Measurements from ENCODE around the gene CDC42BPA. TPM values are rescaled to one million over a fixed set of nuclear protein-coding genes. Genes with fewer than 3 reads are reported as not detected.
A peak's percentile ranks its signal among the peaks of the same experiment; 100 is the strongest.
"Not testable (repeated sequence)": the region's sequence is repeated elsewhere in the genome, so short reads cannot be mapped to it uniquely, and the experiment has no call there.

Gene CDC42BPA
- total RNA-seq, 8 experiments from 2014 or later, result 36.0 to 89.0 (median 67.4) TPM

DNA sequence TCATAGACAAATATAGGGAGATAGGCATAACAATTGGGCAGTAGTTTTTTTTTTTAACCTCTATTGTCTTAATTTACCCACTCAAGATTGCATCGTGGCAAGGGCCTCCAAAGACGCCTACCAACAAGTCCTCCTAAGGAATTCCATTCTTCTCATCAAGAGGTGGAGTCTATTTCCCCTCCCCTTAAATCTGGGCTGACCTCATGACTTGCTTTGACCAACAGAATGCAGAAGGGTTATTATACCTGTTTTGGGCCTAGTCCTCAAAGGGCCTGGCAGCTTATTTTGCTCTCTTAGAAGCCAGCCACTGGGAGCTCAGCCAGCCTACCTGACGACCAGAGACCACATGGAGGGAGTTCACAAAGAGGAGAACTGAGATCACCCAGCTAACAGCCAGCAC, 285.9 kb downstream of the CDC42BPA start:
- Histone ChIP-seq H3K4me3 (no peak overlapping the region), H3K4me1 (replicated peaks in 1 of 2) (no peaks in the 10 kb centered on the region), H3K27ac (no peak overlapping the region)
- in situ Hi-C loops (cut with MboI; ENCODE audit: low pct_unique_long_range_greater_than_20kb in 2 of 9, low sequenced_read_pairs in 9 of 9, unreplicated experiment in 9 of 9), result no loop called here
- WGBS, 10 experiments, result 33 to 100% (median 82%) methylated on average over 1 to 3 of the region's 3 CpGs; no CpG with 5 or more reads in 5 of the 10 experiments
- no peak for ATAC-seq (replicated peaks in 6 of 8)

DNA sequence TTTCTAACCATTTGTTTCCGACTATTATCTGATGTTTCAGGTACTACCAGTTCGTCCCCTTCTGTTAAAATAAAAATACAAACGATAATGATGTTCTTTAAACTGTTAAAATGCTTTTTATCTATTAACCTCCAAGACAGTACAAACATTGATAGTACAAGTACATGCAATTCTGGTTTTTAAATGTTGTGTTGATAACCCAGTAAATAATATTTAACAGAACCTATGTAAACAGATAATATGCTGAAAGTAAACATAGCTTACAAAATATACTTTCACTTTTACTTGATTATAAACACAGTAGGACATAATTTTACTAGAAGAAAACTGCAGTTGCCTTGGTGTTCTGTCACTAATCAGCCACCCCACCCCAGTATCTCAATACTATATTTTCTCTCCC, 301.3 kb downstream of the CDC42BPA start:
- ATAC-seq (replicated peaks in 6 of 8), result no peak
- WGBS, 10 experiments, result 86 to 100% (median 93%) methylated on average over 2 to 3 of the region's 3 CpGs
- Histone ChIP-seq H3K4me3 (no peak overlapping the region), H3K4me1 (replicated peaks in 1 of 2) (no peaks in the 10 kb centered on the region), H3K27ac (no peak overlapping the region)
- in situ Hi-C loops (cut with MboI; ENCODE audit: low pct_unique_long_range_greater_than_20kb in 2 of 9, low sequenced_read_pairs in 9 of 9, unreplicated experiment in 9 of 9), result no loop called here

DNA sequence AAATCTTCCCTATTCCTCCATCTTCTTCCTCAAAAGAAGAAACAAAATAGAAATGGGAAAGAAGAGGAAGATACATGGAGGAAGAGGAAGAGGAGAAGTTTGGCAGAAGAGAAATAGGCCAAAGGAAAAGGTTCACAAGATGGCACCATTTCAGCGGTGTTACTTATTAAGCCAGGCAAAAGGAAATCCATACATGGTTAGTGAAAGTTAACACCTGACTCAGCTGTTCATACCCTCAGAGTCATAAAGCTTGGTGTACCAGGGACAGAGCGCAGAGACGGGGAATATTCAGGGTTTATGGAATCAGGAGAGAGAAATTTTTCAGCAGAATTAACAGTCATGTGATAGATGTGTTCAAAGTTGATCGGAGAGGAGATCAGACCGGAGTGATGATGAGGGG, 307.6 kb downstream of the CDC42BPA start:
- Histone ChIP-seq H3K4me1 (replicated peaks in 1 of 2) (peaks cover 0 to 7% of the 10 kb centered on the region in 2 donors), H3K27ac (no peak overlapping the region), H3K4me3 (no peak overlapping the region)
- no peak for ATAC-seq (replicated peaks in 6 of 8)
- 92 to 100% (median 97%) methylated on average over 3 to 5 of the region's 5 CpGs; no CpG with 5 or more reads in 1 of the 10 experiments for WGBS, 10 experiments
- in situ Hi-C loops (cut with MboI; ENCODE audit: low pct_unique_long_range_greater_than_20kb in 2 of 9, low sequenced_read_pairs in 9 of 9, unreplicated experiment in 9 of 9), result no loop called here

DNA sequence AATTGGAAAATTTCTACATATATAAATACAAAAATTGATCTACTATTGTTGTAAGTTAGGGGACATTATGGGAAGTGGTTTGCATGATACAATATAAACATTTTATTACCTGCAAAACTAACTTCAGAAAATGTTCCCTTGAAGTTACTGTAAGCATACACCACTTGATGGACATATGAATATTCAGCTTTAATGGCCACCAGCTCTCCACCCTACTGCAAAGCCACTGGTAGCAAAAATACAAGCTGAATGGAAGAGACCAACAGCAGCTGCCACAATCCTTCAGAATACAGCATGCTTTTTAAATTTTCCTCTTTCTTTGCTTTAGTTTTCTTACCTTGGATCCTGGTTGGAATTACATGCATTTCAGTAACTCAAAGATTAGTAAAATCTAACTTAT, 308.4 kb downstream of the CDC42BPA start:
- Histone ChIP-seq H3K4me3 (no peak overlapping the region), H3K4me1 (replicated peaks in 1 of 2) (peaks cover 0 to 8% of the 10 kb centered on the region in 2 donors), H3K27ac (no peak overlapping the region)
- in situ Hi-C loops (cut with MboI; ENCODE audit: low pct_unique_long_range_greater_than_20kb in 2 of 9, low sequenced_read_pairs in 9 of 9, unreplicated experiment in 9 of 9), result no loop called here
- peak in 2 of 8 experiments; percentile 65 to 71 for ATAC-seq (replicated peaks in 6 of 8)

DNA sequence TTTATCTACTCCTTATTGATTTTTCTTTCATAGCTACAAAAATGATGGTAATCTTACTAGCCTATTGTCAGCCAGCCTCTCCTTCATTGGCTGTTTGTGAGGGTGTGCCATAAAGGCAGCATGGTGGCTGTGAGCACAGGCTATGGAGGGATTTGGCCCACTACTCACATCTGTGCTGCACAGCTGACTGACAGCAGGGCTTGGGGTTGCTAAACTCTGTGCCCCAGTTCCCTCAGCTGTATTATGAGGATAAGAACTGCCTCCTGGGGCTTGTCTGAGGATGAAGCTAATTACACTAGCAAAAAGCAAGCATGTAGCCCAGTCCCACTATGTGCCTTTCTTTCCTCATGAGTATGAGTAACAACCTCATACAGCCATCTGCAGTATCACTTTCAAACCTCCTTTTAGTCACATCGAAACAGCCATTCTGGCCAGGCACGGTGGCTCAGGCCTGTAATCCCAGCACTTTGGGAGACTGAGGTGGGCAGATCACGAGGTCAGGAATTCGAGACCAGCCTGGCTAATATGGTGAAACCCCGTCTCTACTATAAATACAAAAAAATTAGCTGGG, 312.0 kb downstream of the CDC42BPA start:
- WGBS, 10 experiments, result 92 to 100% (median 95%) methylated on average over 1 to 5 of the region's 5 CpGs; no CpG with 5 or more reads in 4 of the 10 experiments
- Histone ChIP-seq H3K4me1 (replicated peaks in 1 of 2) (peaks cover 0 to 8% of the 10 kb centered on the region in 2 donors), H3K27ac (no peak overlapping the region), H3K4me3 (no peak overlapping the region)
- in situ Hi-C loops (cut with MboI; ENCODE audit: low pct_unique_long_range_greater_than_20kb in 2 of 9, low sequenced_read_pairs in 9 of 9, unreplicated experiment in 9 of 9), result no loop called here
- ATAC-seq (replicated peaks in 6 of 8), result peak in 2 of 8 experiments; percentile 29 to 35

DNA sequence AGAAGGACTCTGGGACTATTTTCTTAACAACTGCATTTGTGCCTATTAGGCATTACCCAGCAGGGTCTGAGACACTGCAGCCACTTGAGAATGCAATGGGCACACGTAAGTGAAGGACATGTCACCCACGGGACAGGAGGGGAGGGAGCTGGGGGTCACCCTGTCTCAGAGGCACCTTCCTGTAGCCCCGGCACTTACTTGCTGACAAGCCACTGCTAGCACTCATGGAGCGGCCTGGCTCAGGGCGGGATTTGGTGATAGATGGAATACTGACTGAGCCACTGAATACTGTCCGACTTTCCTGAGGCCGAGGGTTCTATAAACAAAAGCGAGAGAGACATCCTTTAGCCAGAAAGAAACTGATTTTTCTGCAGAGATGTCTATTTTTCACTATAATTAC, 313.5 kb downstream of the CDC42BPA start:
- no peak overlapping the region for H3K27ac ChIP-seq
- H3K4me3 ChIP-seq, result no peak overlapping the region
- in situ Hi-C loops (cut with MboI; ENCODE audit: low pct_unique_long_range_greater_than_20kb in 2 of 9, low sequenced_read_pairs in 9 of 9, unreplicated experiment in 9 of 9), result no loop called here
- ATAC-seq (replicated peaks in 6 of 8), result no peak
- 87 to 100% (median 93%) methylated on average over 3 to 8 of the region's 8 CpGs; no CpG with 5 or more reads in 3 of the 10 experiments for WGBS, 10 experiments
- H3K4me1 ChIP-seq (replicated peaks in 1 of 2), result peaks cover 0 to 8% of the 10 kb centered on the region in 2 donors

DNA sequence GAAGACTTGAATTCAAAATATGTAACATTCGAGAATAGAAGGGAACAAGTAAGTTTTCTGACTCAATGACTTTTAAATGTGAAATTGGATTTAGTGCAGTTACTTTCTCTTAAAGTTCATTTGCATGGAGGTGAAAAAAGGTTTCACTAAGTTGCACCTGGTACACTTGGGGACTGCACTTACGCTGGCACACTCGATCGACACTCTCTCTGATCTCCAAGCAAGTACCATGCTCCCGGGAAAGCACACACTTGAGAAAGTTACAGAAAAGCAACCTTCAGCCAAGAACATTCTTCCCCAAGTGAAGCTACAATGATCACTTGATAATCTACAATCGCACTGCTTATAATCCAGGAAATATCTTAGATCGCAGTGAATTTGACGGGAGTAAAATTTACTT, 315.1 kb downstream of the CDC42BPA start:
- no peak overlapping the region for H3K4me3 ChIP-seq
- ATAC-seq (replicated peaks in 6 of 8), result no peak
- H3K27ac ChIP-seq, result no peak overlapping the region
- in situ Hi-C loops (cut with MboI; ENCODE audit: low pct_unique_long_range_greater_than_20kb in 2 of 9, low sequenced_read_pairs in 9 of 9, unreplicated experiment in 9 of 9), result no loop called here
- 84 to 100% (median 96%) methylated on average over 1 to 8 of the region's 8 CpGs for WGBS, 10 experiments
- peaks cover 0 to 8% of the 10 kb centered on the region in 2 donors for H3K4me1 ChIP-seq (replicated peaks in 1 of 2)

DNA sequence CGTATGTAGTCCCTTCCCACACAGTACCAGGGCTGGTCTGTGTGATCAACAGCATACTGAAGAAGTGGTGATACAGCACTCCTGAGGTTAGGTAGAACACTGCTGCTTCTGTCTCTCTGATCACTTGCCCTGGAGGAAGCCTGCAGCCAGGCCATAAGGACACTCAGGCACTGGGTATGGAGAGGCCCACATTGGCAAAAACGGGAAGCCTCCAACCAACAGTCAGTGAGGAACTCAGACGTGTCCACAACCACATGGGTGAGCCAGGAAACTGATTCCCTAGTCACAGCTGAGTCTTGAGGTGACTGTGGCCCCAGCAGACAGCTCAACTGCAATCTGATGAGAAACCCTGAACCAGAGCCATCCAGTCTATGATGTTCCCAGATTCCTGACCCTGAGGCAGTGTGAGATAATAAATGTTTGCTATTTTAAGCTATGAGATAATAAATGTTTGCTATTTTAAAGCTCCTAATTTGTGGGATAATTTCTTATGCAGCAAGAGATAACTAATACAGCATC, 315.7 kb downstream of the CDC42BPA start:
- no peak overlapping the region for H3K27ac ChIP-seq
- 33 to 100% (median 50%) methylated on average over 1 to 3 of the region's 3 CpGs; no CpG with 5 or more reads in 3 of the 10 experiments for WGBS, 10 experiments
- ATAC-seq (replicated peaks in 6 of 8), result peak in 1 of 8 experiments; percentile 33
- in situ Hi-C loops (cut with MboI; ENCODE audit: low pct_unique_long_range_greater_than_20kb in 2 of 9, low sequenced_read_pairs in 9 of 9, unreplicated experiment in 9 of 9), result no loop called here
- peaks cover 0 to 8% of the 10 kb centered on the region in 2 donors for H3K4me1 ChIP-seq (replicated peaks in 1 of 2)
- H3K4me3 ChIP-seq, result no peak overlapping the region

DNA sequence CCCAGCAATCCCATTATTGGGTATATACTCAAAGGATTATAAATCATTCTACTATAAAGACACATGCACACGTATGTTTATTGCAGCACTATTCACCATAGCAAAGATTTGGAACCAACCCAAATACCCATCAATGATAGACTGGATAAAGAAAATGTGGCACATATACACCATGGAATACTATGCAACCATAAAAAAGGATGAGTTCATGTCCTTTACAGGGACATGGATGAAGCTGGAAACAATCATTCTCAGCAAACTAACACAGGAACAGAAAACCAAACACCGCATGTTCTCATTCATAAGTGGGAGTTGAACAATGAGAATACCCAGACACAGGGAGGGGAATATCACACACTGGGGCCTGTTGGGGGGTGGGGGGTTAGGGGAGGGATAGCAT, 318.7 kb downstream of the CDC42BPA start:
- 100% methylated on average over 1 of the region's 2 CpGs; no CpG with 5 or more reads in 7 of the 10 experiments for WGBS, 10 experiments
- H3K4me3 ChIP-seq; ATAC-seq (replicated peaks in 6 of 8); H3K27ac ChIP-seq; in situ Hi-C loops (cut with MboI; ENCODE audit: low pct_unique_long_range_greater_than_20kb in 2 of 9, low sequenced_read_pairs in 9 of 9, unreplicated experiment in 9 of 9): not testable (repeated sequence)
- H3K4me1 ChIP-seq (replicated peaks in 1 of 2), result peaks cover 7 to 12% of the 10 kb centered on the region in 2 donors

DNA sequence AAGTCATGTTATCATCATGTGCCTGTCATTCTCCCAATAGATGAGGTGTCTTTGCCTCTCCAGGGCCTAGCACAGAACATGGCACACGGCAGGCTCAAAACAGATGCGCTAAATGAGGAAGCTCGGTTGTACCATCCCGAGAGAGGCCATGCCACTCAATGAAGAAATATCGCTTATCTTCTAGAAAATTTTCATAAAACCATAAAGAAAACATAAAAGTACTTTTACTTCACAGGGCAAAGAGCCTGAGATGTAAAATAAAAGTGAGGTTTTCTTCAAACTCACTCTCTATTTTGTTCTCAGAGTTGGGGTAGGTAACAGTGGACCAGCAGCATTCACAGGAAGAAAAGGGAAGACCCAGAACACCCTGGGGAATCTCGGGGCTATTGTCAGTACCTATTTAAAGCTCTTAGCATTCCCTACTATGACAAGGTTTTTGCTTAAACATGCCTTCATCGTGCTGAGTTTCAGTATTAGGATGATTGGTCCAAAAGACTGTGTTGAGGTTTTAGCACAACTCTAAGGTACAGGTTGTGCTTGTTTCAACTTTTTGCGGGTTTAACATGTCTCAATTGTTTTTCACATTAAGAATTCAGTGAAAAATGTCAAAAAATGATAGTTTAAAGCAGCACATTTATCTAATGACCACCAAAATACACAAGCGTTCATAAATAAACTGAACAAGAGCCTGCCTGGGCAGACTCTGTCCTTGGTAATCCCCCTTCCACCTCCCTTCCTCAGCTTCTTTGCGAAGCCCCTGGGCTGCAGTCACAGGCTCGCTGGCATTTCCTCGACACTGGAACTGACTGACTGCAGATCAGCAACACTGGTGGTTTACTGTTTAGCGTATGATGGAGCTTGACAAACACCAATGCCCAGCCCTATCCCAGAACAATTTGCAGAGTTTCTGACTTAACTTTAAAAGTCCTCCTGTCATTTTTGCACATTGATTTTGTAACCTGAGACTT, 322.6 kb downstream of the CDC42BPA start:
- ATAC-seq (replicated peaks in 6 of 8), result peak in 1 of 8 experiments; percentile 40
- H3K4me3 ChIP-seq, result no peak overlapping the region
- no peak overlapping the region for H3K27ac ChIP-seq
- in situ Hi-C loops (cut with MboI; ENCODE audit: low pct_unique_long_range_greater_than_20kb in 2 of 9, low sequenced_read_pairs in 9 of 9, unreplicated experiment in 9 of 9), result no loop called here
- 71 to 88% (median 80%) methylated on average over 6 to 13 of the region's 13 CpGs; no CpG with 5 or more reads in 1 of the 10 experiments for WGBS, 10 experiments
- H3K4me1 ChIP-seq (replicated peaks in 1 of 2), result peaks cover 22 to 28% of the 10 kb centered on the region in 2 donors

DNA sequence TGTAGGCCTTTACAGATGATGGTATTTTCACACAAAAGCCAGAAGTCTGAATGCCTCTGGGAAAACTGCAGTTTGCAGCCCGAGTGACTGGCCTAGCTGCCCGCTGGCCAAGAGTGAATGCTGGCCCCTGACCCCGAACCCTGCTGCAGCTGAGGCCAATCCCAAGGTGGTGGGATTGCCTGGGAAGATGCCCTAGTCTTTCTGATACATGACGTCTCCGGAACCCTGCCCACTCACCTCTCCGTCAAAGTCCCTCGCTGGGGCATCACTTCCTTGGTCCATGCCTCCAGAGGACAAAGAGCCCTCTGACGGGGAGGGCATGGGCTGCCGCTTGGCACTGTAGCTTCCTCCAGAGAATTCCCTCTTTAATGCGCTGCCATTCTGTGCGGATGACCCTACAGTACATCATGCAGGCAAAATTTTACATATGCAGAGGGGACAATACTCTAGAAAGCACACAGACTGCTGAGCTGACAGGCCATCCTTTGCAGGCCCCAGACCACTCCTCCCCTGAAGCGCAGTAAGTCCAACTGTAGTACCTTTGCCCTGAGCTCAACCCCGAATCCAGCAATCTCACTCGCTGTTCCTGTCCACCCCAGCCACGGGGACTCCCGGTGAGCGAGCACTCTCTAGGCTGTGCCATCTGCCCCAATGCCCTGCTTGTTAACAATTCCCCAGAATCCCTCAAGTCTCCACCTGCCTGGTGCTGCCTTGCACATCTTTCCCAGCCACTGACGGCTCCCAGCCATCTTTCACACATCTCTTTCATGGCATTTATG, 323.5 kb downstream of the CDC42BPA start:
- peak in 5 of 8 experiments; percentile 34 to 75 (median 54) for ATAC-seq (replicated peaks in 6 of 8)
- no peak overlapping the region for H3K4me3 ChIP-seq
- in situ Hi-C loops (cut with MboI; ENCODE audit: low pct_unique_long_range_greater_than_20kb in 2 of 9, low sequenced_read_pairs in 9 of 9, unreplicated experiment in 9 of 9), result no loop called here
- WGBS, 10 experiments, result 60 to 100% (median 89%) methylated on average over 1 to 16 of the region's 18 CpGs; no CpG with 5 or more reads in 1 of the 10 experiments
- H3K27ac ChIP-seq, result peak overlapping the region in 1 of 2 donors; percentile 15
- peaks cover 22 to 29% of the 10 kb centered on the region in 2 donors for H3K4me1 ChIP-seq (replicated peaks in 1 of 2)

DNA sequence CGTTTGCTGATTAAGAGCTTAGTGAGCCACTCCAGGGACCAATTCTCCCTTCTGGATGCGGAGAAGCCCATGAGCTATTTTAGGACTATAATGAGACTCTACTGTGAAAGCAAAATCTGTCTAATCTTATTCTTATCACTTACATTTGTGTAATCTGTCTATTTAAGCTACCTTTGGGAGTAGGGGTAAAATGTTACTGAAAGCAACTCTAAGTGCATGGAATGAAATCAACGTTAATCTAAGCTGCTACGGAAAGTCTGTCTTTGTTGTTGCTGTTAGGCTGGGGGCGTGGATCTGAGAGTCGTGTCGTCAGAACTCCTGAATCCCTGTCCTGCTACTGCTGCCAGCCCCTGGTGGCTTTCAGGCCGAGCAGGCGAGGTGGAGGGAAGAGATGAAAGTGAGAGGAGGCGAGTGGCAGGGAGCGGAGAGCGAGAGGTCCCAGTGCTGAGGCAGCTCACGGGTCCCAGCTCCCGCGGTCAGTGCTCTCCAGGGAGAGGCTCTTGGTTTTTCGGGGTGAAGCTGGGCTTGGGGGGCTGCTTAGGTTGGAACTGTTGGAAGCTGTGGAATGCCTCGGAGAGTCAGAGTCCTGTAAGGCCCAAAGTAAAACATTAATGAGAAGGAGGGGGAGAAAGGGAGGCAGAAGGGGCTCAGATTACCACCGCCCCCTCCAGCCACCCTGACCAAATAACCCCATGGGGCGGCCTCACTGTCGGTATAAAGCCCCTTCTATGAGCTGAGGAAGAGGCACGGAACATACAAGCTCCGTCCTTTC, 324.3 kb downstream of the CDC42BPA start:
- Histone ChIP-seq H3K27ac (peak overlapping the region in 1 of 2 donors; percentile 15), H3K4me3 (no peak overlapping the region), H3K4me1 (replicated peaks in 1 of 2) (peaks cover 28 to 29% of the 10 kb centered on the region in 2 donors)
- 29 to 81% (median 40%) methylated on average over 1 to 20 of the region's 22 CpGs; no CpG with 5 or more reads in 1 of the 10 experiments for WGBS, 10 experiments
- peak in 5 of 8 experiments; percentile 28 to 71 (median 50) for ATAC-seq (replicated peaks in 6 of 8)
- in situ Hi-C loops (cut with MboI; ENCODE audit: low pct_unique_long_range_greater_than_20kb in 2 of 9, low sequenced_read_pairs in 9 of 9, unreplicated experiment in 9 of 9), result no loop called here
